Activated naive CD8-positive, alpha-beta T cell treated with anti-CD3 and anti-CD28 coated beads for 36 hours (primary cell): ENCODE data around the gene SLC24A4. TPM values are rescaled to one million over a fixed set of nuclear protein-coding genes. Genes with fewer than 3 reads are reported as not detected.
A peak's percentile ranks its signal among the peaks of the same experiment; 100 is the strongest.
"Not testable (repeated sequence)": the region's sequence is repeated elsewhere in the genome, so short reads cannot be mapped to it uniquely, and the experiment has no call there.

Source experiments
- DNase-seq: peaks from one replicate; pipeline ENCODE4 v3.0.0; 2021
- H3K27ac Mint-ChIP-seq: one replicate; pipeline ENCODE4 v1.8.0; 2022; ENCODE audit warnings: mild to moderate bottlenecking, moderate library complexity, mixed read lengths
- H3K27me3 Mint-ChIP-seq: one replicate; pipeline ENCODE4 v1.8.0; 2022; ENCODE audit warnings: mild to moderate bottlenecking, mixed read lengths
- H3K36me3 Mint-ChIP-seq: one replicate; pipeline ENCODE4 v1.8.0; 2021; ENCODE audit warnings: mild to moderate bottlenecking, mixed read lengths
- H3K4me1 Mint-ChIP-seq: one replicate; pipeline ENCODE4 v1.8.0; 2021; ENCODE audit warnings: mixed read lengths
- H3K4me3 Mint-ChIP-seq: one replicate; pipeline ENCODE4 v1.8.0; 2022; ENCODE audit warnings: mild to moderate bottlenecking, moderate library complexity, mixed read lengths
- H3K9me3 Mint-ChIP-seq: one replicate; pipeline ENCODE4 v1.8.0; 2022; ENCODE audit warnings: mixed read lengths
- total RNA-seq, 2 experiments: library from RNA; stranded (reverse); gene quantifications; one replicate each; pipeline ENCODE4 v1.2.3, GENCODE V29; 2021

The SLC24A4 gene
- total RNA-seq, 2 experiments from 2014 or later = 0.06 to 0.08 TPM

DNA sequence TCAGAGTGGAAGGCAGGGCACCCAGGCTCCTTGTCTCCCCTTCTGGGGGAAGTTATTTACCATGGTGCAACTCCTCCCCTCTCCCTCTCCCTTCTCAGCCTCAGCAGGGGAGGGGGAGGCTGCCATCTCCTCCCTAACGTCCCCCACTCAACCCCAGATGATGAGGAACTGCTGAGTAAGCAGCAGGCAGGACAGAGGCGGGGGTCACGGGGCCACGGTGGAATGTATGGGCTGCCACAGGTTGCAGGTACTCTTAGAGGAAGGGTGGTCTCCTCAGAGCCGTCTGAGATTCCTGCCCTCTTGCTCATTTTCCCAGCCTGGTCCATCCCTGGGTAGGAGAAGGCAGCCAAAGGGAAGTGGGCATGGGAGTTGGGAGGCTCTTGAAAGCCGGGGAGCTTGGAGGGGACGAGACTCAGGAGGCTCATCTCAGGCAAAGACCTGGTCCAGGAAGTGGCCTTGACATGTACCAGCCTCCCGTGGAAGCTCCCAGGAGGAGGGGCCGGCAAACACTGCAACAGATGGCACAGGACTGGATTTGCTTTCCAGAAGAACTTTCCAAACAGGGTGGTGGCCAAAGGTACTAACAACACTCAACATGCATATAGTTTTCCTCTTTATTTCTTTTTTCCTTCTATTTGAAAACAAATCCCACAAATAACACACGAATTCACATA, 209.7 kb downstream of the SLC24A4 start:
- peaks cover 88% of the 10 kb centered on the region for H3K4me1 Mint-ChIP-seq
- peaks cover 2% of the 10 kb centered on the region for H3K9me3 Mint-ChIP-seq
- H3K36me3 Mint-ChIP-seq = peaks cover 46% of the 10 kb centered on the region
- H3K27me3 Mint-ChIP-seq = no peaks in the 10 kb centered on the region
- peak overlapping the region; percentile 100 for H3K27ac Mint-ChIP-seq
- H3K4me3 Mint-ChIP-seq = no peak overlapping the region
- DNase-seq = no peak

DNA sequence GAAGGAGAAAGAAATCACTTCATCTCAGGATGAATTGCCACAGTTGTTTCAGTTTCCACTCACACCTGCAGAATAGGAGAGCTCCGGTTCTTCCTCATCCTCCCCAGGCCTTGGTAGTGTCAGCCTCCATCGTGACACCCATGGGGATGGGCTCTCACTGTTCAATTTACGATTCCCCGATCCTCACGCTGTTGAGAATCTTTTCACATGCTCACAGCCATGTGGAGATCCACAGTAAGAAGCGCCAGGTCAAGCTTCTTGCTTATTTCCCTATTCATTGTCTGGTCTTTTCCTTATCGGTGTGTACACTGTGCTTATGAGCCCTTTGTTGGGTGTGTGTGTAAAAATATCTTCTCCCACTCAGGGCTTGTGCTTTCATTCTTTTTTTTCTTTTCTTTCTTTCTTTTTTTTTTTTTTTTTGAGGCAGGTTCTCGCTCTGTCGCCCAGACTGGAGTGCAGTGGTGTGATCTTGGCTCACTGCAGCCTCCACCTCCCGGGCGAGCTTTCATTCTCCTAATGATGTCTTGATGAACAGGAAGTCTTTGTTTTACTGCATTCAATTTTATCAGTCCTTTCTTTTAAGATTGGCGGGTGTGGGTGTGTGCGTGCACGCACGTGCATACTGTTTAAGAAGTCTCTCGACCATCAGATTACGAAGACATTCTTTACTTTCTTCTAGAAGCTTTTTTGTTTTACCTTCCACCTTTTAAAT, 212.1 kb downstream of the SLC24A4 start:
- Mint-ChIP-seq H3K27me3 (no peaks in the 10 kb centered on the region), H3K9me3 (peaks cover 2% of the 10 kb centered on the region), H3K4me1 (peaks cover 84% of the 10 kb centered on the region), H3K4me3 (peak overlapping the region; percentile 75), H3K27ac (peak overlapping the region; percentile 97), H3K36me3 (peaks cover 30% of the 10 kb centered on the region)
- DNase-seq = peak; percentile 38

DNA sequence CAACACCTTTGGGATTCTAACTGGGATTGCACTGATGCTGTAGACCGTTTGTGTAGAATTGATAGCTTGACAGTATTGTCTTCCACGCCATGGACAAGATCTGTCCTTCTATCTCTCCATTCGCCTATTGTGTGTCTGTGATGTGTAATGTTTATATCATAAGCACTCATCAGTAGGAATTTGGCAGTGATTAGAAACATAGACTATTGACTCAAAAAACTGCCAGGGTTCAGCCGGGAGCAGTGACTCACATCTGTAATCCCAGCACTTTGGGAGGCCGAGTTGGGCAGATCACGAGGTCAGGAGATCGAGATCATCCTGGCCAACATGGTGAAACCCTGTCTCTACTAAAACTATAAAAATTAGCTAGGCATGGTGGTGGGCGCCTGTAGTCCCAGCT, 213.3 kb downstream of the SLC24A4 start:
- H3K9me3 Mint-ChIP-seq, H3K27me3 Mint-ChIP-seq, DNase-seq: not testable (repeated sequence)
- Mint-ChIP-seq H3K4me3 (peak overlapping the region; percentile 18), H3K27ac (peak overlapping the region; percentile 97), H3K36me3 (peaks cover 32% of the 10 kb centered on the region), H3K4me1 (peaks cover 85% of the 10 kb centered on the region)

DNA sequence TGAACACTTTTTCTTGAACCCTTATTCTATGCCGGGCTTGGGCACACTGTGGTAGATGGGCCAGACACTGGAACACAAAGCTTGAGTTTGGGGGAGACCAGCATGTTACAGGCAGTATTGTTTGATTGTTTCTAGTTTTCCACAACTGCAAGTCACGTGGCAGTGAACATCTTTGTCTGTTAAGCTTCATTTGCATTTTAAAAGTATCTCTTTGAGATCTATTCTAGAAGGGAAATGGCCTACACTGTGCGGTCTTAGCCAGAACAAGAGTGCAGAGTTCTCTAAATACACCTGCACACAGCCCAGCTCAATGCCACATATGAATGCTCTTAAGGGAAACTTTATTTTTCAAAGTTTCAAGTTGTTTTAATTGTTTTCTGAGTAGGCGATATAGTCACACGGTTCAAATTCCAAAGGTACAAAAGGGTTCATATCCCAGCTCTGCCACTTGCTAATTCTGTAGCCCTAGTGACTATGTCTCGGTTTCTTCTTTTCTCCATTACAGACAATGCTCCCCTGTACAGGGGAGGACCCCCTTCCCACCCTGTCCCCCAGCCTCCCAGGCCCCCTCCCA, 215.5 kb downstream of the SLC24A4 start:
- peaks cover 5% of the 10 kb centered on the region for H3K9me3 Mint-ChIP-seq
- H3K4me3 Mint-ChIP-seq = no peak overlapping the region
- H3K36me3 Mint-ChIP-seq = peaks cover 30% of the 10 kb centered on the region
- H3K27ac Mint-ChIP-seq = peak overlapping the region; percentile 42
- DNase-seq = no peak
- H3K27me3 Mint-ChIP-seq = no peaks in the 10 kb centered on the region
- H3K4me1 Mint-ChIP-seq = peaks cover 83% of the 10 kb centered on the region

DNA sequence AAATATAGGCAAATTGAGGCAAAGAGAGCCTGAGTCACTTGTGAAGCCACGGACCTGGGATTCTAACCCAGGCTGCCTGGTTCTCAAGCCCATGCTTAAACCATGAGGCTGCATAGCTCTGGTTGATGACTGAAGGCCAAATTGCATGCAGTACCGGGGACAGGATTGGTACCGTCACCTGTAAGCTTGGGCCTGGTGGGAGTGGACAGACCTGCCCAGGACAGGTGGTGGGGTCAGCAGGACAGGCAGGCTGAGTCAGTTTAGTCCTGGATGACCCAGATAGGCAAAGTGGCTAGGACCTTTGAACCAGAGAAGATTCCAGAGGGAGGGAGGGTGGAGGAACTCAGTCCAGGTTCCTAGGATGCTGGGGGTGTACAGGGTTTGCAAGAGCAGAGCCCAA, 216.5 kb downstream of the SLC24A4 start:
- Mint-ChIP-seq H3K27ac (peak overlapping the region; percentile 78), H3K4me1 (peaks cover 81% of the 10 kb centered on the region), H3K27me3 (no peaks in the 10 kb centered on the region), H3K4me3 (peak overlapping the region; percentile 12), H3K36me3 (peaks cover 35% of the 10 kb centered on the region), H3K9me3 (peaks cover 5% of the 10 kb centered on the region)
- DNase-seq = no peak

DNA sequence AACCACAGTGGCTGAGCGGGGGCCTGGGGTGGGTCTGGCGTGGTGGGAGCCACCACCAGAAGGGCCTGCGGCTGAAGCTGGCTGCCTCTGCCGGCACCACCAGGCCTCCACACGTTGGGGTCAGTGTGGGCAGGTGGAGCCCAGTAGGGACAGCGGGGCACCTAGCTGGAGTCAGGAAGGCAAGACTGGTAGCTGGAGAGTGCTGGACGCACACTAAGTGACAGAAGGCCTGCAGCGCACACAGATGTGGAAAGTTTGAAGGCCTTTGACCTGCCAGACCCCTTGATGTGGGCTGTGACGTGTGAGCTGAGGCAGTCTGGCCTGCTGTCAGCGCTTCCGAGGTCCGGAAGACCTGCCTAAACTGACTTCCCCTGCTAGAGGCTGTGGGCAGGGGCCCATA, 216.9 kb downstream of the SLC24A4 start:
- peak; percentile 66 for DNase-seq
- Mint-ChIP-seq H3K27me3 (no peaks in the 10 kb centered on the region), H3K4me1 (peaks cover 79% of the 10 kb centered on the region), H3K4me3 (peak overlapping the region; percentile 12), H3K36me3 (peaks cover 36% of the 10 kb centered on the region), H3K9me3 (peaks cover 5% of the 10 kb centered on the region), H3K27ac (peak overlapping the region; percentile 78)

DNA sequence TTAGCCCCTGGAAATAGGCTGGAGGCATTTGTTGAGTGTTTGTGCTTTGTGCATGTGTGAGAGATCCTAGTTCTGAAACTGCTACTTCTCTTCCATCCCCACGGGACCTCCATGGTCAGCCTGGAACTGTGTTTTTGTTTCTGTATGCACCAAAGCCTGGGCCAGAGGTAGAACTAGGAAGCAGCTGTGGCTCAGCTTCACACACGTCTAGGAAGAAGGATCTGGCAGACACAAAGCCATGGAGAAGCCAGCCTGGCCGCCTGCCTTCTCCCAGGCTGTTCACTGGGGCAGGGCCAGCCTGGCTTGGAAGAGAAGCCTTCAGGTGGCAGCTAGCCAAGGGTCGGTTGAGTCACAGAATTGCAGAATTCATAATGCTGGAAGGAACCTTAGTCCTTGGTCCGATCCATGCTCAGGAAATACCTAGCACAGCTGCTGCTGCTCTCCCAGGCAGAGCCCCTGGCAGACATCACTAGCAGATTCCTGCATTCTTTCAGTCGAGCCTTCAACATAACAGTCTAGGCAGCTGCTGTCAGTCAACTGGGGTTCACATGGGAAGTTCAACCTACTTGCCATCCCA, 217.6 kb downstream of the SLC24A4 start:
- H3K36me3 Mint-ChIP-seq = peaks cover 32% of the 10 kb centered on the region
- H3K27me3 Mint-ChIP-seq = no peaks in the 10 kb centered on the region
- peak overlapping the region; percentile 78 for H3K27ac Mint-ChIP-seq
- peaks cover 73% of the 10 kb centered on the region for H3K4me1 Mint-ChIP-seq
- DNase-seq = no peak
- peaks cover 5% of the 10 kb centered on the region for H3K9me3 Mint-ChIP-seq
- peak overlapping the region; percentile 14 for H3K4me3 Mint-ChIP-seq

DNA sequence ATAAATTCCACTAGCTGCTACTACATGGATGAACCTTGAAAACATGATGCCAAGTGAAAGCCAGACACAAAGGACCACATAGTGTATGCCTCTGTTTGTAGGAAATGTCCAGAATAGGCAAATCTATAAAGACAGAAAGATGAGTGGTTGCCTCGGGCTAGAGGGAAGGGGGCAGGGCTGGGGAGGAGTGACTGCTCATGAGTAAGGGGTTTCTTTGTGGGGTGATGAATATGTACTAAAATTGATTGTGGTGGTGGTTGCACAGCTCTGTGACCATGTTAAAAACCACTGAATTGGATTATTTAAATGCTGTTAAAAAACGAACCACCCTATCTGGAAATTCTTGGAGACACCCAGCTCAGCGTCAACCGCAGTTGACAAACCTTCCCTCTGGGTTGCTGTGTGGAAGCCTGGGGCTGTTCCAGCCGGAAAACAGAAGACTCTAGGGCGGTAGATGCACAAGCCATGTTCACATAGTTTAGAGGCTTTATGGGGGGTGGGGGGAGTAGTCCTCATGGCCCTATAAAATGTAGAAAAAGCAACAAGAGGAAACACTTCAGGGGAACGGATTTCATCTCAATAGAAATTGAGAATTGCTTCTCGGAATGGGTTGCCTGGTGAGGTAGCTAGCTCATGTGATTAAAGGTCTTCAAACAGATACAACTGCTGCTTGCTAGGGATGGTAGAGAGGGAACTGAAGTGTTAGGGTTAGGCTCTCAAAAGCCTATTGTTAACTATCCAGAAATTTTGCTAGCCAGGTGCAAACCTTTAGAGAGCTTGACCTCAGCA, 220.0 kb downstream of the SLC24A4 start:
- Mint-ChIP-seq H3K27me3 (no peaks in the 10 kb centered on the region), H3K27ac (peak overlapping the region; percentile 63), H3K4me3 (no peak overlapping the region), H3K9me3 (peaks cover 5% of the 10 kb centered on the region), H3K36me3 (peaks cover 32% of the 10 kb centered on the region), H3K4me1 (peaks cover 66% of the 10 kb centered on the region)
- no peak for DNase-seq

DNA sequence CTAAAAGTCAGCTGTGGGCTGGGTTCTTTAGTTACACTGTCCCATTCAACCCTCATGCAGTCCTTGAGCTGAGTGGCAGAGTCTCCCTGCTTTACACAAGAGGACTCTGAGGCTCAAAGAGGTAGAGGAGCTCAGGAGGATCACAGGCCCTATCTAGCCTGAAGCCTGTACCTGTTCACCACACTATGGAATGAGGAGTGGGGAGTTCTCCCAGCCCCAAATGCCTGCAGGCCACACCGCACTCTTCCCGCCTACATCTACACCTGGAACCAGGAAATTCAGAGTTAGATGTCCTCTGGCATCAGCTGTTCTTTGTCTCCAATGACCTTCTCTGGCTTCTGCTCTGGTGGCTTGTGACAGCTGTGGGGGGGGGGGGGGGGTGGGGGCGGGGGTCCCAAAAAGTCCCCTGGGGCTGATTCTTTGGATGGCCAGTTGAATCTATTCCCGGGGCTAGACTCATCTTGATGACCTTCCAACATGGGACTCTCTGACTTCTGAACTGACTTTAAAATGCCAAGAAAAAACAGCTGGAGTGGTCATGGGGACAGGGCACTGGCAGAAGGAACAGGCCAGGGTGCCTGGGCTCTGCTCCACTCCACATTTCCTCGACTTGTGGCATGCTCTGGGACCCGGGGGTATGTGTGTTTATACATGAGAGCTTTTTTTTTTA, 221.2 kb downstream of the SLC24A4 start:
- peaks cover 5% of the 10 kb centered on the region for H3K9me3 Mint-ChIP-seq
- DNase-seq = no peak
- H3K27me3 Mint-ChIP-seq = no peaks in the 10 kb centered on the region
- no peak overlapping the region for H3K4me3 Mint-ChIP-seq
- H3K27ac Mint-ChIP-seq = peak overlapping the region; percentile 29
- peaks cover 62% of the 10 kb centered on the region for H3K4me1 Mint-ChIP-seq
- H3K36me3 Mint-ChIP-seq = peaks cover 32% of the 10 kb centered on the region

DNA sequence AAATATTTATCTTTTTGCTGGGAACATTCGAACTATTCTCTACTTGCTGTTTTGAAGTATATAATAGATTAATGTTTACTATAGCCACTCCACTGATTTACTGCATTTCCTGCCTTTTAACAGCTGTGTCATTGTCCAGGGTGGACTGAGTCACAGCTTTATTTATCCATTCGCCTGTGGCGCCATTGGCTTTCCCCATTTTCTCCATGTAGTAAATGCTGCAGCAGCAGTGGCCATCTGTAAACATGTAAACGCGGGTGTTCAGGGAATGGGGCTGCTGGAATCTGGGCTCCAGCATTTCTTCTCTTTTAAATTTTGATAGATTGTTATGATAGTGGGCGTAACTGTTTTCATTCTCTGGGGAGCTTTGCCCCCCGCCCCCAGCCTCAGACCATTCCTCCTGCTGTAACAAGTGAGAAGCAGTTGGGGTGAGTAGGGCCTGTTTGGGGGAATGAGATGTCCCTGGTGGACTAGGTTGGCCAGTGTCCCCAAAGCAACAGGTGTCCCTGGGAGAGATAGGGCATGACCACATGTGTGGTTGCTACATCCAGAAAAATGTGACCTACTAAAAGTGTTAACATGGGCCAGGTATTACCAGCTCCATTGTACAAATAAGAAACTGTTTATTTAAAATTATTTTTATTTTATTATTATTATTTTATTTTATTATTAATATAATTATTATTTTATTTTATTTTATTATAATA, 223.5 kb downstream of the SLC24A4 start:
- Mint-ChIP-seq H3K9me3 (peaks cover 1% of the 10 kb centered on the region), H3K4me1 (peaks cover 57% of the 10 kb centered on the region), H3K4me3 (no peak overlapping the region), H3K27ac (no peak overlapping the region), H3K36me3 (peaks cover 25% of the 10 kb centered on the region), H3K27me3 (no peaks in the 10 kb centered on the region)
- no peak for DNase-seq

DNA sequence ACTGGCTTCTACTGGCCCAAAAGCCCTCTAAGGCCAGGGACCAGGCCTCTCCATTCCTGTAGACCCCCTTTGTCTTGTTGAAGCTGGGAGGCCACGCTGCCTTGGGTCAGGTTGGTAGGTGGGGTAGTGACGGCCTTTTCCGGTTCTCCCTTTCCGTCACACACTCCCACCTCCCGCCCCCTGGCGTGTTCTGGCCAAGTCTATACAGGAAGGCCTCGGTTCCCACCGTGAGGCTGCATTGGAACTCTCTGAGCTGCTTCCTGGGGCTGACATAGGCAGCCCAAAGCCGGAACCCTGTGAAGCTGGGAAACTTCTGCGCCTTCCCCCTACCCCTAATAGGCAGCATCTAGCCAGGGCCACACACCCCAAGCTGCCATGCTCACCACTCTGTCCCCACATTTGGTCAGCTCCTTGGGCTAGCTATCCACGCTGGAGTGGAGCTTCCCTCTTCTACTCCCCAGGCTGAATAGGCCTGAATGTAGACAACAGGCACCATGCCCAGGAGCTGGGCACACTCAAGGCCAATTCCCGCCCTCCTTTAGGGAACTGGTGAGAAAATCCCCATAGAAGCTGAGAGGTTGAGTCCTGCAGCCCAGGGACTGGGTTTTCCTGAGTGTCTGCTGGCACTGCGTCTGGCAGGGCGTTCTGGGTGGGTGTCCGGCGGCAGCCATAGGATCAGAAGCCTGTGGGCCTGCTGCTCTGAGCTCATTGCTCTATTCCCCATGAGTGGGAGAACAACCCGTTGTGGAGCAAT, 226.3 kb downstream of the SLC24A4 start:
- DNase-seq = no peak
- no peaks in the 10 kb centered on the region for H3K9me3 Mint-ChIP-seq
- H3K36me3 Mint-ChIP-seq = peaks cover 23% of the 10 kb centered on the region
- no peaks in the 10 kb centered on the region for H3K27me3 Mint-ChIP-seq
- no peak overlapping the region for H3K27ac Mint-ChIP-seq
- H3K4me3 Mint-ChIP-seq = no peak overlapping the region
- H3K4me1 Mint-ChIP-seq = peaks cover 62% of the 10 kb centered on the region

DNA sequence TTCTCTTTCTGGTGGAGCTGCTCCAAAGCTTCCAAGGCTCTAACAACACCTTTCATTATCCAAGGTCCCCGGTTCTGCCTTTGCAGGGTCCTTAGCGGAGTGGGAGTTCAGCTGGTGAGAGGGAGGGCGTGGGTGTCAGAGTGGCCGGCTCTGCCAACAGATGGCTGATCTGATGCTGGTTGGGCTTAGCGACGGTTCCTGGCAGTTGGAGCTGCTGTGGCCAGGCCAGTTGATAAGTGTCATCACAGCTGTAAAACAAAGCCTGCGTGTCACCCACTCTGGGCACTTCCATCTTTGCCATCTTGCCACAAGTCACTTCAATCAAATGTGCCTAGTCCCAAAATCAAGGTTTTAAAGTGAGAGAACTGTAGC, 226.9 kb downstream of the SLC24A4 start:
- peak overlapping the region; percentile 28 for H3K27ac Mint-ChIP-seq

More for the DNA sequence above, 226.9 kb downstream of the SLC24A4 start:
- Mint-ChIP-seq H3K4me3 (no peak overlapping the region), H3K9me3 (no peaks in the 10 kb centered on the region), H3K4me1 (peaks cover 60% of the 10 kb centered on the region), H3K36me3 (peaks cover 23% of the 10 kb centered on the region), H3K27me3 (no peaks in the 10 kb centered on the region)
- no peak for DNase-seq
